ENCODE data around the gene GRID1. TPM values are rescaled to one million over a fixed set of nuclear protein-coding genes. Genes with fewer than 3 reads are reported as not detected.

Gene GRID1
- total RNA-seq, 1 donor = not detected

DNA sequence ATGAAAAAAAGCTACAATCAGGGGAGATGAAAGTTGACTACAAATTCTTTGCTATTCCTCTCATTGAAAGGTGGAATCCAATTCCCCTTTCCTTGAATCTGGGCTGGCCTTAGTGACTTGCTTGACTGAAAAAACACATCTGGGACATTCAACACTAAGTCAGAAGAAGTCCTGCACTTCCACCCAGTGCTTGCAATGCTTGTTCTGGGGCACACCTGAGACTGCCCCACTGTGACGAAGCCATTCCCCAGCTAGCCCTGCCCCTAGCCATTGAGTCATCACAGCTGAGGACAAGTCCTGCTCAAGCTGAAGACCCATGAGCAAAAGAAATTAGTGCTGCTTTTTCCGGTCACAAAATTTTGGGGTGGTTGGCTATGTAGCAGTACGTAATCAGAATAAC lies 19.2 kb upstream of the GRID1 start:
- Histone ChIP-seq H3K27me3 (ENCODE audit: insufficient read depth, low read length) (peaks cover 41% of the 10 kb centered on the region), H3K4me3 (ENCODE audit: low read length) (no peak overlapping the region), H3K9me3 (ENCODE audit: low read depth, low read length) (no peaks in the 10 kb centered on the region), H3K4me1 (ENCODE audit: insufficient read depth, low read length) (no peaks in the 10 kb centered on the region)

DNA sequence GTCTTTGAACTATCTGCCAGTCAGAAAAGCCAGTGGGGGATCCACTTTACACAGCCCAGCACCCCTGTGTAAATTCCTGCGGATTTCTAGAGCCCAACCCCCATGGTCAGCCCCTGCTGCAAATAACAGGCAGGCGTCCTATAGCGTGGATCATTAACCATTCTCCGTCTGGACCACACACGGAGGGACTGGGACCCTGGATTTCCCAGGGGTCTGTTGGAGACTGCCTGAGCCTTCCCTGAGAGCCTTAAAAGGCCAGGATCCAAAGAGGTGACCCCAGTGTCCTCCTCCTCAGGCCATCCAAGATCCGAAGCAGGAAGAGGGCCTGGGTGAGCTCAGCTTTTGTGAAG lies 11.2 kb upstream of the GRID1 start:
- no peaks in the 10 kb centered on the region for H3K9me3 ChIP-seq (ENCODE audit: low read depth, low read length)
- H3K4me1 ChIP-seq (ENCODE audit: insufficient read depth, low read length) = peaks cover 5% of the 10 kb centered on the region
- no peak overlapping the region for H3K4me3 ChIP-seq (ENCODE audit: low read length)
- H3K27me3 ChIP-seq (ENCODE audit: insufficient read depth, low read length) = peaks cover 24% of the 10 kb centered on the region

DNA sequence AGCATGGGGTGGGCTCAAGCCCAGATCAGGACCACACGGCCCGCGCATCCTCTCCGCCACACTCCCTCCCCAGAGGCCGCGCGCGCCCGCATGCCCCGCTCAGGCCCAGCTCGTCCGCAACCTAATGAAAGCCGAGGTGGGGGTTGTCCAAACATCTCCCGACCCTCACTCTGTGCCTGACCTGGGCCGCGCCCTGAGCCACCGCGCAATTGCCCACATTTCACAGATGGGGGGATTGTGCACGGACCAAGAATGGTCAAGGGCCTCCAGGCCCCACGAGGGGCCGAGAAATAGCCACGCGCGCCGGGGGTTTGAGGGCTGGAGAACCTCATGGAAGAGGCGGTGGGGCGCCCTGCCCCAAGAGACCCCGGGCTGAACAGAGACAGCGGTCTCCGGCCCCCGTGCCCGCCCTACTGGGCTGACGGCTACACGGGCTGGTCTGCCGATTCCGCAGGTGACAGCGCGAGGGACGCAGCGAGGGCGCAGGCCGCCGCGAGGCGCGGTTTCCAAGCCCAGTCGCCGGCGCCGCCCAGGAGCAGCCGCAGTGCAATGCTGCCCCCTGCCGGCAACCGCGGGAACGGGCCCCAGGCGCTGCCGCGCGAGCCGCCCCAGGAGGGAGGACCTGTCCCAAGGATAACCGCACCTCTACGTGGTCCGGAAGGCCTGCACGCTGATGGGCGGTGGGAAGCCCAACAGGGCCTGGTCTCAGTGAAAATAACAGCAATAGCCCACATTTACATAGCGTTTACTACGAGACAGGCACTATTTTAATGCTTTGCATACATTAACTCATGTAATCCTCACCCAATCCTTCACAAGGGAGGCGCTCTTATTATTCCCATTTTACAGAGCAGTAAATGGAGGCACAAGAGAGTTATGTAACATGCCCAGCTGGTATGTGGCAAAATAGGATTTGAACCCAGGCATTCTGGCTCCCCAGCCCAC lies 10.5 kb upstream of the GRID1 start:
- no peak overlapping the region for H3K4me3 ChIP-seq (ENCODE audit: low read length)
- peaks cover 24% of the 10 kb centered on the region for H3K27me3 ChIP-seq (ENCODE audit: insufficient read depth, low read length)
- peaks cover 5% of the 10 kb centered on the region for H3K4me1 ChIP-seq (ENCODE audit: insufficient read depth, low read length)
- no peaks in the 10 kb centered on the region for H3K9me3 ChIP-seq (ENCODE audit: low read depth, low read length)

DNA sequence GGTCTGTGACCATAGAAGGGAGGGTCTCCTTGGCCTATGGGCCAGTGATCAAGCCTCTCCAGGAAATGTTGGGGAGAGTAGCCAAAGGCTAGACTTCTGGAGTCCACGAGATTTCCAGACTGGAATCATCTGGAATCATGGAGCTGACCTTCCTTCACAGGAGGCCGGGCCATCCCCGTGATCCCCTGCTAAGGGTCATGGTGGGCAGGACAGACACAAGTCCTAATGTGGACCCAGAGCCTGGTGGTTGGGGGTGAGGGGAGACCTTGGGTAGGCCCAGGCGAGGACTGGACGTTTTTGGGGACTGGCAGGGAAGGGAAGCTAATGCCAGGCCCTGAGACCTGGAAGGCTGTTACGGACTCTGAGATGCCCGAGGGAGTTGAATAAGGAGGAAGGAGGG lies 9.8 kb upstream of the GRID1 start:
- no peak overlapping the region for H3K4me3 ChIP-seq (ENCODE audit: low read length)
- peaks cover 5% of the 10 kb centered on the region for H3K4me1 ChIP-seq (ENCODE audit: insufficient read depth, low read length)
- no peaks in the 10 kb centered on the region for H3K9me3 ChIP-seq (ENCODE audit: low read depth, low read length)
- peaks cover 22% of the 10 kb centered on the region for H3K27me3 ChIP-seq (ENCODE audit: insufficient read depth, low read length)

DNA sequence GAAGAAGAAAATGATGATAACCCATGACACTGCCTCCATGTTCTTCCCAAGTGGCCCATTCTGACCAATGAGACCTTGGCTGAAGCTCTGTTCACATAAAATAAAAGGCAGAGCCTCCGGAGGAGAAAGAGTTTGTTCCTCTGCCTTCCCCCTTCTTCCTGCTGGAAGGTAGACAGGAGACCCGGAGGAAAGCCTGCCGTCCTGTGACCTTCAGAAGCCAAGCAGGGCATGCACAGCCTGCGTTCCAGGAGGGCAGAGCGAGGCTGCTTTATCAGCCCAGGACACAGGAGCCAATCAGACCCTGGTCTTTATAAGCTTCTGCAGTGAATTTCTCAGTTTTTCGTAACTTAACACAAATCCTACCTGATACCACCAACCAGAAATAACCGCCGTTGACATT lies 8.6 kb upstream of the GRID1 start:
- Histone ChIP-seq H3K4me1 (ENCODE audit: insufficient read depth, low read length) (peaks cover 5% of the 10 kb centered on the region), H3K4me3 (ENCODE audit: low read length) (no peak overlapping the region), H3K9me3 (ENCODE audit: low read depth, low read length) (no peaks in the 10 kb centered on the region), H3K27me3 (ENCODE audit: insufficient read depth, low read length) (peaks cover 25% of the 10 kb centered on the region)

DNA sequence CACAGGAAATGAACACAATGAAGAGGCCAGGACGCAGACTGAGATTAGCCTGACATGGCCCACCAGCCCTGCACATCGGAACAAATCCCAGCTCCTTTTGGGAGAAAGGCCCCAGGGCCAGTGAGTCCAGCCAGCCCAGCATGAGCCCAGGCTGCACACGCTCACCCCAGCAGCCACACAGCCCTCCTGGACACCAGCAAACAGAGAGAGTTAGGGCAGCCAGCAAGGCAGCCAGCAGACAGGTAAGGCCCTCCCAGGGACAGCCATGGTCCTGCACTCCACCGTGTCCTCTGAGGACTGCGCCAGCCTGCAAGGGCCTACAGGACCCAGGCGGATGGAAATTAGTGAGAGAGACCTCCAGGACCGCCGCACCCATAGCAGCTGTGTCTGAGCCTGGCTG lies 8.1 kb upstream of the GRID1 start:
- H3K4me1 ChIP-seq (ENCODE audit: insufficient read depth, low read length) = peaks cover 5% of the 10 kb centered on the region
- peaks cover 26% of the 10 kb centered on the region for H3K27me3 ChIP-seq (ENCODE audit: insufficient read depth, low read length)
- H3K4me3 ChIP-seq (ENCODE audit: low read length) = no peak overlapping the region
- no peaks in the 10 kb centered on the region for H3K9me3 ChIP-seq (ENCODE audit: low read depth, low read length)

DNA sequence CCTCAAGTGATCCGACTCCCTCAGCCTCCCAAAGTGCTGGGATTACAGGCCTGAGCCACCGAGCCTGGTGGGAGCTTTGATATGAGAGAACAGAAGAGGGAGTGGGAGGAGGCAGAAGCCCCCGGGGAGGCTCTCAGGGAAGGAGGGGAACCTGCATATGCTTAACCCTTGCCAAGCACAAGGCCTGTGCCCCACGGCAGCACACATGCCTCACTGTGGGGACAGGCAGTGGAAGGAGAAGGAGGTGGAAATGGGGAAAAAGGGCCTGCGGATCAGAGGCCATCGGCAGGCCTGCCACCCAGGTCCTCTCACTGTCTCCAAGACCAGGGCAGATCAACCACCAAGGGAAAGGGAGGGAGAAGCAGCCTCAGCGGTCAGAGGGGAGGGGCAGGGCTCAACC lies 7.2 kb upstream of the GRID1 start:
- Histone ChIP-seq H3K27me3 (ENCODE audit: insufficient read depth, low read length) (peaks cover 35% of the 10 kb centered on the region), H3K9me3 (ENCODE audit: low read depth, low read length) (no peaks in the 10 kb centered on the region), H3K4me1 (ENCODE audit: insufficient read depth, low read length) (peaks cover 5% of the 10 kb centered on the region), H3K4me3 (ENCODE audit: low read length) (no peak overlapping the region)

DNA sequence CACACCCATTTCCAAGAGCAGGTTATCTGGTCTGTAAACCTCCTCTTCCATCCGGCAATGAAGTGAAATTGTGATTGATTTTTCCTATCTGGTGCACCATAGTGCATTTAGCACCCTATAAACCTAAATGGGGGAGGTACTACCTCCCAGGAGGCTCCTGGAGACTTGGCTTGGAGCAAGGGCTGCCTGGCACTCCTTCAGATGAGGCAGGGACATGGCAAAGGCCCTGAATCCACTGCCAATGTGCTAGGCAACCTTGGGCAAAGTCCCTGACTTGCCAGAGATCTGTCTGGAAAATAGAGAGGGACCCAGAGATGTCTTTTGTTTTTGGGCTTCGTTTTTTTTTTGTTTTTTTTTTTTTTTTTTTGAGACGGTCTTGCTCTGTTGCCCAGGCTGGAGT lies 6.7 kb upstream of the GRID1 start:
- peaks cover 36% of the 10 kb centered on the region for H3K27me3 ChIP-seq (ENCODE audit: insufficient read depth, low read length)
- no peaks in the 10 kb centered on the region for H3K9me3 ChIP-seq (ENCODE audit: low read depth, low read length)
- no peak overlapping the region for H3K4me3 ChIP-seq (ENCODE audit: low read length)
- H3K4me1 ChIP-seq (ENCODE audit: insufficient read depth, low read length) = peaks cover 5% of the 10 kb centered on the region

DNA sequence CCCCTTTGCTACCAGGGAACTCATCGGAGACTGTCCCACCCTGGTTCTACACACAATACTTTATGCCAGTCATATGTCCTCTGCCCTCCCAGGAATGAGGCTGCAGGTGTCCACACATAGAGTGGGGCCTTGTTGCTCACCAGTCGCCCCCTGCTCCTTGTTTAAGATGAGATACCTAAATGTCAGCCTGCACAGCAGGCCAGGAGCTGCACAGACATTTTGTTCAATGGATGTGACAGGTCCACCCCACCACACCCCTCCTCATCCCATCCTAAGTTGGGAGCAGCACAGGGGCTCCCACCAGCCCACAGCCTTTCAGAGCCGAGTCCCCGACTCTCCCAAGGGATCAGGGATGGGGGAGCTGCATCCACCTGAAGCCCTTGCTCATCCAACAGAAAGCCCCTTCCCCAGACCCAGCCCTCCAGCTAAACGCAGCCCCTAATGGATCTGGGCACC lies 6.2 kb upstream of the GRID1 start:
- Histone ChIP-seq H3K4me3 (ENCODE audit: low read length) (no peak overlapping the region), H3K9me3 (ENCODE audit: low read depth, low read length) (no peaks in the 10 kb centered on the region), H3K4me1 (ENCODE audit: insufficient read depth, low read length) (peaks cover 5% of the 10 kb centered on the region), H3K27me3 (ENCODE audit: insufficient read depth, low read length) (peaks cover 36% of the 10 kb centered on the region)

DNA sequence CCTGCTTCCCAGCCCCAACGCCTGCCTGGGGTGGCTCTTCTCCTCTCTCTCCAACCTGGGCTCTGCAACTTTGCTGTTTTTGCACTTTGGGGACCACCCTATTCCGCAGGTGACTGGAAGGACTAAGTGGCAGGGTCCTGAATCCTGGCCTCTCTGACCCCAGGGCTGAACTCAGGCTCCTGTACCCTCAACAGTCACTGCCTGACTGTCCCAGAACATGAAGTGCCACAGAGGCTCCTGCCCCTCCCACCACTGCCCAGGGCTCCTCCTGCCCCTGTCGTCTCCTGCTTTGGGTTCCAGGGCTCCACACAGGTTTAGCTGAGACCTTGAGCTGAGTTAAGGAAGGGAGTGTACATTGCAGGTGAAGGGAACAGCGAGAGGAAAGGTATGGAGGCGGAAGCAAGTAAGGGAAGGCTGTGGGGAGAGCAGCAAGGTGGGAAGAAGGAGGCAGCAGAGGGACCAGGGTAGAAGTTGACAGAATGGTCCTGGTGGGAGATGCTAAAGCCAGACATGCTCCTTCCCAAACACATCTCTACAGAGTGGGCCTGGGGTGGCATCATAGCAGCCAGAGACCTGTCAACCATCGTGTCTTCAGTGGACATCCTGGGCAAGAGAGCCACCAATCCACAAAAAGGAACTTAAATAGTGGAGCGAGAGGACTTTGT lies 5.7 kb upstream of the GRID1 start:
- Histone ChIP-seq H3K27me3 (ENCODE audit: insufficient read depth, low read length) (peaks cover 38% of the 10 kb centered on the region), H3K4me3 (ENCODE audit: low read length) (no peak overlapping the region), H3K9me3 (ENCODE audit: low read depth, low read length) (no peaks in the 10 kb centered on the region), H3K4me1 (ENCODE audit: insufficient read depth, low read length) (peaks cover 11% of the 10 kb centered on the region)

DNA sequence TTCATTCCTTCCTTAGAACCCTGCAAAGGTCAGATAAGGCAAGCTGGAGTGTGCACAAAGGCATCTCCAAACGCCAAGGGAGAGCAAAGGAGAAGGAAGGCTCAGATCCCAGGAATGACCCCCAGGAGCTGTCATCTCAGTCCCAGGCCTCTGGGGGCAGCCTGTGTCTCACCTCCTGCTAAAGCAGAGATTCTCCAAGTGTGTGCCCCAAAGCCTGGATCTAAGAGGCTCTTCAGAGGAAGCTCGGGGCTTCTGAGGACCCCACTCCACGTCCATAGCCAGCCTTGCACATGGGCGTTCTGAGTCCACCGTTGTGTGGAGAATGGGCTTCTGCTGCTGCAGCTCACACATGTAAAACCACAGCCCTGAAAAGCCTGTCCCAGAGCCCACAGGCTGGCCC lies 5.1 kb upstream of the GRID1 start:
- no peaks in the 10 kb centered on the region for H3K9me3 ChIP-seq (ENCODE audit: low read depth, low read length)
- H3K27me3 ChIP-seq (ENCODE audit: insufficient read depth, low read length) = peaks cover 41% of the 10 kb centered on the region
- H3K4me3 ChIP-seq (ENCODE audit: low read length) = no peak overlapping the region
- peaks cover 10% of the 10 kb centered on the region for H3K4me1 ChIP-seq (ENCODE audit: insufficient read depth, low read length)

DNA sequence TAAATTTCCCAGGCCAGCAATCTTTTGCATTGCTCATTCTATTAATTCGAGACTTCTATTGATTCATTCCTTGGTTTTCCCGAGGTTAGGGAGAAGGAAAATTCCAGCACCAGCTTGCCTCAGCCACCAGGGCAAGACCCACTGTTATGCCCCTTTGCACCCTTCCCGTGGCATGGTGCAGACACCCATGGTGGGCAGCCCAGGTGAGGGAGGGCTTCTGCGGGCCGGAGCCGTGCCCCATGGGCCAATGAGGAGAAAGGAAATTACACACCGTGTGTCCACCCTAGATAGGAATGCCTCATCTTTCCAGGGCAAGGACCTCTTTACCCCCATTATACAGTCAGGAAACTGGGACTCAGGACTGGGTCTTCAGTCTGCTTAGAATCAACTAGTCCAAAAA lies 4.5 kb upstream of the GRID1 start:
- Histone ChIP-seq H3K4me1 (ENCODE audit: insufficient read depth, low read length) (peaks cover 10% of the 10 kb centered on the region), H3K9me3 (ENCODE audit: low read depth, low read length) (no peaks in the 10 kb centered on the region), H3K27me3 (ENCODE audit: insufficient read depth, low read length) (peaks cover 35% of the 10 kb centered on the region), H3K4me3 (ENCODE audit: low read length) (no peak overlapping the region)

DNA sequence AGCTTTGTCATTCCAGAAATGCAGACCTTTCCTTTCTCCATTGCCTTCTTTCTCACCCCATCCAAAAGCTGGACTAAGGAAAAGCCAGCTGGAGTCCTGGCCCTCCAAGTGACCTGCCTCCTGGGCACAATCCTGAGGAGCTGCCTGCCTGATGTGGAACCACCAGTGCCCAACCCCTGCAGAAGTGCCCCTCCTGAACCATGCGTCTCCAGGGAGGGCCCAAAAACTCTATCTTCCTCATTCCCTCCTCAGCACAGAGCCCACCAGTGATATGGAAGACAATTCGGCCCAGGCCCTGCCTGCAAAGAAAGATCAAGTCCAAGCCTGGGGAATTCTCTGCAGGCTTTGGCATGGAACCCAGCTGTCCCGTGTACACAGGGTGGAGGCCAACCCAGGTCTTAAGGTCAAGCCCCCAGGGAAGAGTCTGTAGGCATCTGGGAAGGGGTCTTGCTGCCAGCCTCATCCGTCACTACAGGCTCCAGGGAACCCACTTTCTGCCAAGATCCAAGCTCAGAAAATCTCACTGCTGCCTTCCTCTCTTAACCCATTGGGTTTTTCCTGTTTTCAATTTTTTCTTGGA lies 3.5 kb upstream of the GRID1 start:
- H3K27me3 ChIP-seq (ENCODE audit: insufficient read depth, low read length) = peaks cover 41% of the 10 kb centered on the region

DNA sequence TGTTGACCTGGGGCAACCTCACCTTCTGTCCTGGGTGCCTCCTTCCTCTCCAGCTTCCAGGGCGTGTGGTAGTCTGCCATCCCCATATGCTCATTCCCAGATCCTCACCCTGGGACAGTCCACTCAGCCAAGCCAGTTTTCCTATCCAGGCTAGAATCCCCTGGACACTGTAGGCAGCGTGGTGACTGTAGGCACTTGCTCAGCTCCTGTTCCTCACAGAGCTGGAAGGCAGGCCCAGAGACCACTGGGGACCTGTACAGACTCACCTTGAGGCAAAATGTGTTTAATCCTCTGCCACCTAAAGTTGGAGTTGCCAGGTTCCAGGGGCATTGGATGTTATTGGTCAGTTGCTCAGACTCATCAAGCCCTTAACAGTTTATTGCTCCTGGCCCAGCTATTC lies 2.4 kb upstream of the GRID1 start:
- Histone ChIP-seq H3K4me3 (ENCODE audit: low read length) (no peak overlapping the region), H3K9me3 (ENCODE audit: low read depth, low read length) (no peaks in the 10 kb centered on the region), H3K4me1 (ENCODE audit: insufficient read depth, low read length) (peaks cover 16% of the 10 kb centered on the region), H3K27me3 (ENCODE audit: insufficient read depth, low read length) (peaks cover 52% of the 10 kb centered on the region)

More for the DNA sequence above, 3.5 kb upstream of the GRID1 start:
- no peak overlapping the region for H3K4me3 ChIP-seq (ENCODE audit: low read length)
- H3K9me3 ChIP-seq (ENCODE audit: low read depth, low read length) = no peaks in the 10 kb centered on the region
- peaks cover 16% of the 10 kb centered on the region for H3K4me1 ChIP-seq (ENCODE audit: insufficient read depth, low read length)

DNA sequence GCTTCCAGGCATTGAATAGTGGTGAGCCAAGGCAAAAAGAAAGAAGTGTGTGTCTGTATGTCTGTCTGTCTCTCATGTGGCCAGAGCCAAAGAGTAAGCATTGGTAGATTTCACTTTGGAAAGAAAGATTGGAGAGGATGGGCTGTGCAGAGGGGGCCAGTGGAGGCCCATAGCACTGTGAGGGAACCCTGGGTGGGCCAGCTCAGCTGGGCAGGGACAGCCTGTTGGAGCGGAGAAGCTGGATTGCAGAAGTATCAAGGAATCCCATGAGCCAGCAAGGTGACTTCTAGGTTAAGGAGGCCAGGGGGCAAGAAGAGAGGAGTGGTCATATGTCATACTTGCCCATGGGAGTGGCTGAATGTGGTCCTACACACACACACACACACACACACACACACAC lies 1.5 kb upstream of the GRID1 start:
- H3K27me3 ChIP-seq (ENCODE audit: insufficient read depth, low read length) = peaks cover 61% of the 10 kb centered on the region
- H3K4me1 ChIP-seq (ENCODE audit: insufficient read depth, low read length) = peaks cover 21% of the 10 kb centered on the region
- no peak overlapping the region for H3K4me3 ChIP-seq (ENCODE audit: low read length)
- H3K9me3 ChIP-seq (ENCODE audit: low read depth, low read length) = no peaks in the 10 kb centered on the region
